Mucosa of descending colon (tissue), 3 donors: ENCODE data around the gene MAZ. TPM values are rescaled to one million over a fixed set of nuclear protein-coding genes. Genes with fewer than 3 reads are reported as not detected.
"Not testable (repeated sequence)": the region's sequence is repeated elsewhere in the genome, so short reads cannot be mapped to it uniquely, and the experiment has no call there.

ENCODE experiments used
- ATAC-seq: fragments of 200-7000 bp; cut with Tn5 transposase; one replicate; pipeline ENCODE4 v1.9.1; 2020; ENCODE audit warnings: mild to moderate bottlenecking, moderate library complexity
- DNase-seq, 3 donors: peaks; one replicate each; pipeline ENCODE4 v3.0.0-alpha.2; 2020
- H3K36me3 ChIP-seq: fragments of 200-600 bp; one replicate; pipeline ENCODE4 v1.8.0; 2021; ENCODE audit warnings: low read depth, mild to moderate bottlenecking
- H3K4me1 ChIP-seq: fragments of 200-600 bp; one replicate; pipeline ENCODE4 v1.8.0; 2021; ENCODE audit warnings: low read depth, mild to moderate bottlenecking
- H3K4me3 ChIP-seq: fragments of 200-600 bp; one replicate; pipeline ENCODE4 v1.8.0; 2021; ENCODE audit warnings: mild to moderate bottlenecking
- H3K9me3 ChIP-seq: fragments of 200-600 bp; one replicate; pipeline ENCODE4 v1.8.0; 2021; ENCODE audit warnings: mild to moderate bottlenecking
- intact Hi-C, 2 donors: fragments of 100-400 bp; cut with DNase I in 1 of 2; cut with micrococcal nuclease in 1 of 2; formaldehyde crosslinking; loops; one replicate each; pipeline versions ENCODE4 v1.11.0 to v1.11.1; 2022; cut with DNase I, micrococcal nuclease
- total RNA-seq, 3 donors: library from RNA; stranded (reverse); fragmentation: NEBNext Ultra II Directional in 2 of 3; extraction: Animal tissue kit (Norgen Biotek cat#: 25700) in 2 of 3; gene quantifications; one replicate each; pipeline versions ENCODE4 v1.2.1 to v1.2.4, GENCODE V29; 2021 to 2023
- TF ChIP-seq, protein P1 (sequence below): fragments of 200-600 bp; IDR thresholded peaks from one replicate; pipeline ENCODE4 v1.8.0; 2022; ENCODE audit warnings: antibody characterized with exemption, mild to moderate bottlenecking
- donor health status: DM: no; HTN: no; CAD: no; lungs with moderate emphysema.
- donor health status: DM: no; HTN: no; CAD: no.
- donor health status: DM: no; HTN: yes; CAD: no.

MAZ gene
- total RNA-seq, 3 donors from 2014 or later: 224 to 415 (median 225) TPM

DNA sequence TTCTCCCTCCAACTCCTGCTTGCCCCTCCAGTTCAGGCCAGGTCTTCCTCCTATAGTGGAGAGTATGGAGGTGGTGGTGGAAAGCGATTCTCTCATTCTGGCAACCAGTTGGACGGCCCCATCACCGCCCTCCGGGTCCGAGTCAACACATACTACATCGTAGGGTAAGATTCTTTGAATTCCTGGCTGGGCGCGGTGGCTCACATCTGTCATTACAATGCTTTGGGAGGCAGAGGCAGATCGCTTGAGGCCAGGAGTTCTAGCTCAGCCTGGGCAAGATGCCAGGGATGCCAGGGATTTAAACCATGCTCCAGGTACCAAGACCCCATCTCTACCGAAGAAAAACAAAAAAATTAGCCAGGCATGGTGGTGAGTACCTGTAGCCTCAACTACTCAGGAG lies 26.9 kb upstream of the MAZ start:
- TF ChIP-seq, protein P1, sequence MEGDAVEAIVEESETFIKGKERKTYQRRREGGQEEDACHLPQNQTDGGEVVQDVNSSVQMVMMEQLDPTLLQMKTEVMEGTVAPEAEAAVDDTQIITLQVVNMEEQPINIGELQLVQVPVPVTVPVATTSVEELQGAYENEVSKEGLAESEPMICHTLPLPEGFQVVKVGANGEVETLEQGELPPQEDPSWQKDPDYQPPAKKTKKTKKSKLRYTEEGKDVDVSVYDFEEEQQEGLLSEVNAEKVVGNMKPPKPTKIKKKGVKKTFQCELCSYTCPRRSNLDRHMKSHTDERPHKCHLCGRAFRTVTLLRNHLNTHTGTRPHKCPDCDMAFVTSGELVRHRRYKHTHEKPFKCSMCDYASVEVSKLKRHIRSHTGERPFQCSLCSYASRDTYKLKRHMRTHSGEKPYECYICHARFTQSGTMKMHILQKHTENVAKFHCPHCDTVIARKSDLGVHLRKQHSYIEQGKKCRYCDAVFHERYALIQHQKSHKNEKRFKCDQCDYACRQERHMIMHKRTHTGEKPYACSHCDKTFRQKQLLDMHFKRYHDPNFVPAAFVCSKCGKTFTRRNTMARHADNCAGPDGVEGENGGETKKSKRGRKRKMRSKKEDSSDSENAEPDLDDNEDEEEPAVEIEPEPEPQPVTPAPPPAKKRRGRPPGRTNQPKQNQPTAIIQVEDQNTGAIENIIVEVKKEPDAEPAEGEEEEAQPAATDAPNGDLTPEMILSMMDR: no peak
- Histone ChIP-seq H3K4me3 (no peak overlapping the region), H3K36me3 (no peaks in the 10 kb centered on the region), H3K9me3 (no peaks in the 10 kb centered on the region), H3K4me1 (no peaks in the 10 kb centered on the region)
- DNase-seq: peak in 1 of 3 donors; percentile 17
- ATAC-seq: no peak
- intact Hi-C loops: no loop called here

- H3K4me3 ChIP-seq, DNase-seq, H3K9me3 ChIP-seq, H3K4me1 ChIP-seq, ATAC-seq, H3K36me3 ChIP-seq, intact Hi-C loops: not testable (repeated sequence)
These were observed 23.0 kb upstream of the MAZ start for GRCh38 chr16:29783094-29783953.

DNA sequence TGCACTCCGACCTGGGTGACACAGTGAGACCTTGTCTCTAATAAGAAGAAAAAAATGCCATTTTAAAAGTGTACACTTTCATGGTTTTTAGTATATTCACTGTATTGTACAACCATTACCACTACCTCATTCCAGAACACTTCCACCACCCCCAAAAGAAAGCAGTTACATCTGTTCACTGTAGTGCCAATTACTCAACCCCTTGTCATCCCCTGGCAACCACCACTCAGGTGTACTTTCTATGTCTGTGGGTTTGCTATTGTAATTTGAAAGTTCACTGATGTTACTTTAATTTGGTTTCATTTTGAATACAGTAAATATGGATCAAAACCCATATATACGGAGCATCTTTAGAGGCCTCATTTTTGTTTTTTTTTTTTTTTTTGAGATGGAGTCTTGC lies 22.2 kb upstream of the MAZ start:
- ATAC-seq: no peak
- no peaks in the 10 kb centered on the region for H3K4me1 ChIP-seq
- no peak overlapping the region for H3K4me3 ChIP-seq
- H3K9me3 ChIP-seq: no peaks in the 10 kb centered on the region
- TF ChIP-seq, protein P1: no peak
- intact Hi-C loops: no loop called here
- no peak for DNase-seq
- H3K36me3 ChIP-seq: no peaks in the 10 kb centered on the region

GRCh38 chr16:29784901-29785500 lies 21.3 kb upstream of the MAZ start:
- intact Hi-C loops: no loop called here
- TF ChIP-seq, protein P1: peak; percentile 42
- peaks cover 4% of the 10 kb centered on the region for H3K4me1 ChIP-seq
- H3K4me3 ChIP-seq: no peak overlapping the region
- ATAC-seq (peak; percentile 70), DNase-seq (peak; percentile 57 to 81 (median 71))
- no peaks in the 10 kb centered on the region for H3K9me3 ChIP-seq
- no peaks in the 10 kb centered on the region for H3K36me3 ChIP-seq

- H3K4me3 ChIP-seq, DNase-seq, intact Hi-C loops, H3K9me3 ChIP-seq, H3K36me3 ChIP-seq, ATAC-seq: not testable (repeated sequence)
- peaks cover 17% of the 10 kb centered on the region for H3K4me1 ChIP-seq
These were observed 19.2 kb upstream of the MAZ start for GRCh38 chr16:29787155-29787554.

- peak; percentile 0 for ATAC-seq
- Histone ChIP-seq H3K9me3 (no peaks in the 10 kb centered on the region), H3K4me1 (peaks cover 24% of the 10 kb centered on the region), H3K4me3 (peak overlapping the region; percentile 58), H3K36me3 (no peaks in the 10 kb centered on the region)
- intact Hi-C loops: no loop called here
- peak in 2 of 3 donors; percentile 58 to 65 for DNase-seq
- TF ChIP-seq, protein P1: no peak
These were observed 16.6 kb upstream of the MAZ start for GRCh38 chr16:29789775-29790182.
